ENCODE measurements around the gene MYO15A. TPM values are rescaled to one million over a fixed set of nuclear protein-coding genes. Genes with fewer than 3 reads are reported as not detected.

Gene MYO15A
- total RNA-seq, 4 donors from 2014 or later, result 0.33 to 0.98 (median 0.61) TPM

DNA sequence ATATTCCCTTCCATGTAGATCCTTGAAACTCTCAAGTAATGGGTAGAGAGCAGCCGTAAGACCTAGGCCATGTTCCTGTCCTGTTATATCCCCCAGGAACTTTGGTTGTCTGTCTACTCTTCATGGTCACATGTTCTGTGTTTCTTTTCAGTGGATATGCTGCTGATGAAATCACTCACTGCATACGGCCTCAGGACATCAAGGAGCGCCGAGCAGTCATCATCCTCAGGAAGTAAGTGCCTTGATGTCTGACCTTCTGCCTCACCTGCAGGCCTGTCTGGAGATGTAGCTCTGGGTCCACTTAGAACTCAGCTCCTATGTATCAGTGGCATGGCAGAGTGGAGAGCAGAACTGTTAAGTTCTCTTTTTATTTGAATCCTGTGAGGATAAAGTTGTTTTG, 86.2 kb downstream of the MYO15A start:
- 65% methylated on average over 4 of the region's 4 CpGs for WGBS
- intact Hi-C loops (cut with DNase I), result no loop called here
- H3K4me1 ChIP-seq, result peaks cover 84 to 98% (median 87%) of the 10 kb centered on the region in 4 donors
- TF ChIP-seq EP300 (IDR thresholded peaks at IDR 0.05), result no peak
- no peak for TF ChIP-seq POLR2A (IDR thresholded peaks at IDR 0.05; ENCODE audit: low read depth)
- no peak for TF ChIP-seq POLR2AphosphoS5 (IDR thresholded peaks at IDR 0.05)
- TF ChIP-seq, protein P1, sequence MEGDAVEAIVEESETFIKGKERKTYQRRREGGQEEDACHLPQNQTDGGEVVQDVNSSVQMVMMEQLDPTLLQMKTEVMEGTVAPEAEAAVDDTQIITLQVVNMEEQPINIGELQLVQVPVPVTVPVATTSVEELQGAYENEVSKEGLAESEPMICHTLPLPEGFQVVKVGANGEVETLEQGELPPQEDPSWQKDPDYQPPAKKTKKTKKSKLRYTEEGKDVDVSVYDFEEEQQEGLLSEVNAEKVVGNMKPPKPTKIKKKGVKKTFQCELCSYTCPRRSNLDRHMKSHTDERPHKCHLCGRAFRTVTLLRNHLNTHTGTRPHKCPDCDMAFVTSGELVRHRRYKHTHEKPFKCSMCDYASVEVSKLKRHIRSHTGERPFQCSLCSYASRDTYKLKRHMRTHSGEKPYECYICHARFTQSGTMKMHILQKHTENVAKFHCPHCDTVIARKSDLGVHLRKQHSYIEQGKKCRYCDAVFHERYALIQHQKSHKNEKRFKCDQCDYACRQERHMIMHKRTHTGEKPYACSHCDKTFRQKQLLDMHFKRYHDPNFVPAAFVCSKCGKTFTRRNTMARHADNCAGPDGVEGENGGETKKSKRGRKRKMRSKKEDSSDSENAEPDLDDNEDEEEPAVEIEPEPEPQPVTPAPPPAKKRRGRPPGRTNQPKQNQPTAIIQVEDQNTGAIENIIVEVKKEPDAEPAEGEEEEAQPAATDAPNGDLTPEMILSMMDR (IDR thresholded peaks at IDR 0.05), result no peak
- no peaks in the 10 kb centered on the region for H3K27me3 ChIP-seq
- H3K27ac ChIP-seq (replicated peaks in 1 of 4), result no peak overlapping the region
- H3K9me3 ChIP-seq, result no peaks in the 10 kb centered on the region
- H3K36me3 ChIP-seq, result peaks cover 19 to 64% (median 57%) of the 10 kb centered on the region in 4 donors
- no peak overlapping the region for H3K4me3 ChIP-seq
- DNase-seq (ENCODE audit: extremely low spot score), result no peak

DNA sequence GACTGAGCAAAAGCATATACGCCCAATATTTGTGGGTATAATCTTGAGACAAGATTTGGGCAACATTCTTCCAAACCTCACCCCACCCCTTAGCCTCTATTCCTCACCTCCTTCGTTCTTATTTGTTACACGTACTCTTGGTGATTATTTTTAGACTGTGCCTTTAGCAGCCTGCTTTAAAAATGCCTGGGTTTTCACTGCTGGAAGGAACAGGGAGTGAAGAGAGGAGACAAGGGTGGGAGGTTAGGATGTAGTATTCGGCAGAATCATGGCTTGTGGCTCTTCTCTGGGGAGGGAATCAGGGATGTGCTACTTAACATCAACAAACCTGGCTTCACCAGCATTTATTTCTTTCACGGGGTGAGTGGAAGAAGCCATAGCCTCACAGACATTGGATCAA, 86.7 kb downstream of the MYO15A start:
- intact Hi-C loops (cut with DNase I), result no loop called here
- TF ChIP-seq POLR2AphosphoS5 (IDR thresholded peaks at IDR 0.05) (no peak), EP300 (IDR thresholded peaks at IDR 0.05) (no peak)
- no peak overlapping the region for H3K4me3 ChIP-seq
- H3K36me3 ChIP-seq, result peaks cover 19 to 64% (median 59%) of the 10 kb centered on the region in 4 donors
- no peak overlapping the region for H3K27ac ChIP-seq (replicated peaks in 1 of 4)
- H3K4me1 ChIP-seq, result peaks cover 83 to 97% (median 87%) of the 10 kb centered on the region in 4 donors
- DNase-seq (ENCODE audit: extremely low spot score), result no peak
- H3K9me3 ChIP-seq, result no peaks in the 10 kb centered on the region
- no peaks in the 10 kb centered on the region for H3K27me3 ChIP-seq
- WGBS, result 73% methylated on average over 5 of the region's 5 CpGs

- no peak for DNase-seq (ENCODE audit: extremely low spot score)
- TF ChIP-seq, protein P1 (IDR thresholded peaks at IDR 0.05), result no peak
- intact Hi-C loops (cut with DNase I), result no loop called here
- Histone ChIP-seq H3K4me3 (no peak overlapping the region), H3K4me1 (peaks cover 68 to 98% (median 79%) of the 10 kb centered on the region in 4 donors), H3K36me3 (peaks cover 19 to 81% (median 68%) of the 10 kb centered on the region in 4 donors), H3K27me3 (no peaks in the 10 kb centered on the region), H3K27ac (replicated peaks in 1 of 4) (no peak overlapping the region), H3K9me3 (no peaks in the 10 kb centered on the region)
- 93% methylated on average over 3 of the region's 3 CpGs for WGBS
Observed at GRCh38 chr17:18197535-18198194, 89.1 kb downstream of the MYO15A start.

- peaks cover 60 to 98% (median 77%) of the 10 kb centered on the region in 4 donors for H3K4me1 ChIP-seq
- H3K4me3 ChIP-seq, result no peak overlapping the region
- no peaks in the 10 kb centered on the region for H3K27me3 ChIP-seq
- no peaks in the 10 kb centered on the region for H3K9me3 ChIP-seq
- WGBS, result 14% methylated on average over 4 of the region's 4 CpGs
- intact Hi-C loops (cut with DNase I), result no loop called here
- peaks cover 19 to 86% (median 66%) of the 10 kb centered on the region in 4 donors for H3K36me3 ChIP-seq
- no peak for DNase-seq (ENCODE audit: extremely low spot score)
- TF ChIP-seq POLR2A (IDR thresholded peaks at IDR 0.05; ENCODE audit: low read depth), result no peak
- TF ChIP-seq POLR2AphosphoS5 (IDR thresholded peaks at IDR 0.05), result no peak
- TF ChIP-seq EP300 (IDR thresholded peaks at IDR 0.05), result no peak
- no peak overlapping the region for H3K27ac ChIP-seq (replicated peaks in 1 of 4)
Observed at GRCh38 chr17:18198530-18198929, 90.0 kb downstream of the MYO15A start.

- Histone ChIP-seq H3K27me3 (no peaks in the 10 kb centered on the region), H3K4me1 (peaks cover 48 to 93% (median 68%) of the 10 kb centered on the region in 4 donors), H3K4me3 (no peak overlapping the region), H3K36me3 (peaks cover 10 to 92% (median 65%) of the 10 kb centered on the region in 4 donors), H3K9me3 (no peaks in the 10 kb centered on the region), H3K27ac (replicated peaks in 1 of 4) (no peak overlapping the region)
- intact Hi-C loops (cut with DNase I), result no loop called here
- 88% methylated on average over 4 of the region's 4 CpGs for WGBS
- DNase-seq (ENCODE audit: extremely low spot score), result no peak
- TF ChIP-seq, protein P1 (IDR thresholded peaks at IDR 0.05), result no peak
- TF ChIP-seq POLR2AphosphoS5 (IDR thresholded peaks at IDR 0.05), result no peak
- no peak for TF ChIP-seq POLR2A (IDR thresholded peaks at IDR 0.05; ENCODE audit: low read depth)
- TF ChIP-seq EP300 (IDR thresholded peaks at IDR 0.05), result no peak
Observed at GRCh38 chr17:18201108-18201507, 92.6 kb downstream of the MYO15A start.

Measured in esophagus muscularis mucosa (tissue), 4 donors.